HCT116 (cell line): Measurements from ENCODE around the gene TMEM45A. TPM values are rescaled to one million over a fixed set of nuclear protein-coding genes. Genes with fewer than 3 reads are reported as not detected.

Experiments
- ATAC-seq: fragments of 200-7000 bp; cut with Tn5 transposase; 2 replicates; pipeline ENCODE4 v1.9.1; 2020; ENCODE audit warnings: mild to moderate bottlenecking, moderate library complexity
- BruUV-seq: library from RNA; stranded (reverse); fragments of 400-500 nt; replicated peaks from 2 replicates; lab custom pipeline; 2021; lab: Mats Ljungman, UMichigan
- CTCF ChIA-PET: fragments of 300-600 bp; sonication (Branson Sonifier 250); formaldehyde crosslinking; loops from one replicate; lab custom pipeline; 2021; ENCODE audit warnings: antibody characterized with exemption; lab: Charles Lee
- POLR2A ChIA-PET: fragments of 300-600, 350-600 bp; sonication (Branson Sonifier 250); formaldehyde crosslinking; loops from one replicate; lab custom pipeline; 2021; ENCODE audit warnings: antibody characterized with exemption; lab: Charles Lee
- RAD21 ChIA-PET, 2 experiments: fragments of 300-600 bp; sonication (Branson Sonifier 250); formaldehyde crosslinking; loops; one replicate each; lab custom pipeline; 2023; ENCODE audit warnings: low total read pairs in 2 of 2; ENCODE audit not compliant: uncharacterized antibody in 2 of 2, unreplicated experiment in 2 of 2, low non-redundant PET in 1 of 2; lab: Charles Lee
- DNase-seq: peaks from one replicate; pipeline ENCODE4 v3.0.0-alpha.2; 2010; ENCODE audit warnings: low read depth, low spot score
- H2AFZ ChIP-seq: fragments of 200-600 bp; shearing (Covaris generic), sonication (generic); 2 replicates; pipeline ENCODE4 v1.6.1; 2017; ENCODE audit warnings: low read depth, mixed run types, mixed read lengths, antibody characterized with exemption, low read length; ENCODE audit not compliant: poor library complexity, severe bottlenecking
- H3K27ac ChIP-seq: 2 replicates; pipeline ENCODE4 v1.5.1; 2012; ENCODE audit warnings: low read depth, low read length
- H3K27me3 ChIP-seq: fragments of 200-600 bp; sonication (generic); 2 replicates; pipeline ENCODE4 v1.6.1; 2016; ENCODE audit warnings: mixed run types, low read length, mixed read lengths; ENCODE audit not compliant: insufficient read depth
- H3K36me3 ChIP-seq, 2 experiments: fragments of 200-500 bp in 1 of 2; fragments of 200-600 bp in 1 of 2; sonication (Bioruptor generic) in 1 of 2; sonication (generic) in 1 of 2; 2 replicates each; pipeline versions ENCODE4 v1.5.1 to v1.6.1; 2014 to 2016; ENCODE audit warnings: low read length in 2 of 2, inconsistent platforms in 1 of 2, mixed read lengths in 1 of 2, mixed run types in 1 of 2; ENCODE audit not compliant: insufficient read depth in 2 of 2, control insufficient read depth in 1 of 2
- H3K4me1 ChIP-seq, 2 experiments: fragments of 200-600 bp in 1 of 2; sonication (generic) in 1 of 2; 2 replicates each; pipeline versions ENCODE4 v1.5.1 to v1.6.1; 2012 to 2017; ENCODE audit warnings: low read length in 2 of 2, inconsistent platforms in 1 of 2, mild to moderate bottlenecking in 1 of 2, mixed read lengths in 1 of 2, mixed run types in 1 of 2, moderate library complexity in 1 of 2; ENCODE audit not compliant: insufficient read depth in 2 of 2, control insufficient read depth in 1 of 2
- H3K4me2 ChIP-seq: fragments of 200-600 bp; sonication (generic); 2 replicates; pipeline ENCODE4 v1.6.1; 2017; ENCODE audit warnings: mixed run types, low read length, mixed read lengths
- H3K4me3 ChIP-seq, 2 experiments: fragments of 200-600 bp in 1 of 2; sonication (generic) in 1 of 2; replicated peaks in 1 of 2; 2 replicates each; pipeline ENCODE4 v1.5.1; 2011 to 2016; ENCODE audit warnings: low read length in 2 of 2, control low read depth in 1 of 2, low read depth in 1 of 2, mild to moderate bottlenecking in 1 of 2, mixed read lengths in 1 of 2, mixed run types in 1 of 2
- H3K79me2 ChIP-seq: fragments of 200-600 bp; sonication (generic); 2 replicates; pipeline ENCODE4 v1.6.1; 2017; ENCODE audit warnings: mild to moderate bottlenecking, mixed run types, low read length, moderate library complexity, mixed read lengths; ENCODE audit not compliant: insufficient read depth
- H3K9ac ChIP-seq: fragments of 200-600 bp; sonication (generic); 2 replicates; pipeline ENCODE4 v1.6.1; 2016; ENCODE audit warnings: low read length, mixed read lengths
- H3K9me2 ChIP-seq: fragments of 200-600 bp; sonication (generic), shearing (Covaris generic); 2 replicates; pipeline ENCODE4 v1.6.1; 2017; ENCODE audit warnings: mixed run types, mild to moderate bottlenecking, moderate library complexity; ENCODE audit not compliant: insufficient read depth
- H3K9me3 ChIP-seq, 2 experiments: fragments of 200-500 bp in 1 of 2; fragments of 200-600 bp in 1 of 2; sonication (Bioruptor generic) in 1 of 2; sonication (generic) in 1 of 2; 2 replicates each; pipeline ENCODE4 v1.6.1; 2014 to 2017; ENCODE audit warnings: low read length in 2 of 2, mixed read lengths in 2 of 2, inconsistent platforms in 1 of 2, low read depth in 1 of 2, mild to moderate bottlenecking in 1 of 2, mixed run types in 1 of 2, moderate library complexity in 1 of 2; ENCODE audit not compliant: control insufficient read depth in 1 of 2, insufficient read depth in 1 of 2
- H4K20me1 ChIP-seq: fragments of 200-600 bp; sonication (generic), shearing (Covaris generic); 2 replicates; pipeline ENCODE4 v1.6.1; 2017; ENCODE audit warnings: mixed run types, mild to moderate bottlenecking, moderate library complexity; ENCODE audit not compliant: insufficient read depth
- FOSL1 ChIP-seq: IDR thresholded peaks from 2 replicates; pipeline ENCODE4 v1.6.1; 2012; ENCODE audit warnings: low read depth
- POLR2A ChIP-seq: IDR thresholded peaks from 2 replicates; pipeline ENCODE4 v1.7.0; 2011; ENCODE audit warnings: borderline replicate concordance; ENCODE audit not compliant: insufficient read depth, insufficient read length; ENCODE audit errors: extremely low read depth
- POLR2AphosphoS5 ChIP-seq: IDR thresholded peaks from 2 replicates; pipeline ENCODE4 v1.6.1; 2011; ENCODE audit warnings: mild to moderate bottlenecking, low read depth, low read length, moderate library complexity
- RAD21 ChIP-seq: IDR thresholded peaks from 2 replicates; pipeline ENCODE4 v1.6.1; 2012; ENCODE audit warnings: low read depth, mild to moderate bottlenecking
- SP1 ChIP-seq: IDR thresholded peaks from 2 replicates; pipeline ENCODE4 v1.6.1; 2012; ENCODE audit warnings: low read depth
- ZFX ChIP-seq: fragments of 450-650 bp; IDR thresholded peaks from 2 replicates; pipeline ENCODE4 v1.6.1; 2017
- intact Hi-C: fragments of 100-400 bp; cut with micrococcal nuclease; formaldehyde crosslinking; loops from 2 replicates; pipeline ENCODE4 v1.10.0; 2022
- total RNA-seq: library from RNA; stranded (reverse); gene quantifications from one replicate; pipeline ENCODE4 v1.2.1, GENCODE V29; 2021; ENCODE audit not compliant: unreplicated experiment
- TF ChIP-seq, protein P1 (sequence below): IDR thresholded peaks from 2 replicates; pipeline ENCODE4 v1.6.1; 2011; ENCODE audit warnings: mild to moderate bottlenecking, low read length, moderate library complexity; ENCODE audit not compliant: insufficient replicate concordance; ENCODE audit errors: extremely low read depth
- TF ChIP-seq, protein P2 (sequence below), 3 experiments: fragments of 200-600 bp in 1 of 3; sonication (generic) in 1 of 3; IDR thresholded peaks in 2 of 3; conservative IDR thresholded peaks in 1 of 3; 2 replicates each; pipeline ENCODE4 v1.5.1; 2012 to 2017; ENCODE audit warnings: low read depth in 2 of 3, low read length in 2 of 3, antibody characterized with exemption in 1 of 3, borderline replicate concordance in 1 of 3, control low read depth in 1 of 3, mild to moderate bottlenecking in 1 of 3, mixed read lengths in 1 of 3, mixed run types in 1 of 3, moderate library complexity in 1 of 3; ENCODE audit not compliant: insufficient read depth in 1 of 3
- TF ChIP-seq, protein P3 (sequence below): IDR thresholded peaks from 2 replicates; pipeline ENCODE4 v1.6.1; 2012

The TMEM45A gene
- total RNA-seq, 1 experiment from 2014 or later, result 5.0 TPM

DNA sequence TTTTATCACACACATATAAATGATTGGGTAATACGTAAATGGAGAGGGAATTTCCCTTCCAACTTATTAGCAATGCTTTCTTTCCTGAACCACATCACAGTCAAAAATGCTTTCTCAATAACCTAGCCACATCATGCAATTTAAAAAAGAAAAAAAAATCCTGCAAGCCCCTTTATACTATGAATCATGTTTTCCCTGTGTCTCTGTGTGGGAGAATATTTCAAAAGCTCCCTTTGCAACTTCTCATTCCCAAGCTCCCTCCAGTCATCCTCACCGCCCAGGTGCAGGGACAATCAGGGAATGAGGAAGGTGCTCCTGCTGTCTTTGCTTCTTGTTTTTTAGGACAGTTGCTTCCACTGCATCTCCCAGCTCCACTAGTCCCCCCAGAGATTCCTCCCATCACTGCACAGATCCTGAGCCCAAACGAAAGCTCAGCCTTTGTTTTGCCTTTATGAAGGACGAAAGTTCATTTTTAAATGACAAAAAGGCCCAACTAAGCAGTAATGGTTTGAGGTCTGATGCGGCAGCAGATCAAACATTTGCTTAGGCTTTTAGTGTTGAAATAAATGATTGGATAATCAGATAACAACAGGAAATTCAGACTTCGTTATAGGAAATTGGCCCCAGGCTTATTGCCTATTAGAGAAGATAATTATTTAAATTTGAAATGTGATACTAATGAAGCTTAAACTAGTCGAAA lies 69.2 kb downstream of the TMEM45A start:
- no TSS peak for BruUV-seq
- Histone ChIP-seq H3K9me3 (no peaks in the 10 kb centered on the region), H4K20me1 (no peaks in the 10 kb centered on the region), H2AFZ (no peak overlapping the region), H3K27ac (no peak overlapping the region), H3K4me2 (no peak overlapping the region), H3K27me3 (no peaks in the 10 kb centered on the region), H3K4me1 (peaks cover 0 to 6% of the 10 kb centered on the region in 2 experiments; a peak in 2 of 4 replicates), H3K9me2 (no peaks in the 10 kb centered on the region), H3K36me3 (no peaks in the 10 kb centered on the region), H3K79me2 (no peaks in the 10 kb centered on the region), H3K9ac (no peak overlapping the region), H3K4me3 (no peak overlapping the region)
- no peak for ATAC-seq
- no peak for TF ChIP-seq POLR2AphosphoS5
- no peak for TF ChIP-seq SP1
- TF ChIP-seq, protein P1, sequence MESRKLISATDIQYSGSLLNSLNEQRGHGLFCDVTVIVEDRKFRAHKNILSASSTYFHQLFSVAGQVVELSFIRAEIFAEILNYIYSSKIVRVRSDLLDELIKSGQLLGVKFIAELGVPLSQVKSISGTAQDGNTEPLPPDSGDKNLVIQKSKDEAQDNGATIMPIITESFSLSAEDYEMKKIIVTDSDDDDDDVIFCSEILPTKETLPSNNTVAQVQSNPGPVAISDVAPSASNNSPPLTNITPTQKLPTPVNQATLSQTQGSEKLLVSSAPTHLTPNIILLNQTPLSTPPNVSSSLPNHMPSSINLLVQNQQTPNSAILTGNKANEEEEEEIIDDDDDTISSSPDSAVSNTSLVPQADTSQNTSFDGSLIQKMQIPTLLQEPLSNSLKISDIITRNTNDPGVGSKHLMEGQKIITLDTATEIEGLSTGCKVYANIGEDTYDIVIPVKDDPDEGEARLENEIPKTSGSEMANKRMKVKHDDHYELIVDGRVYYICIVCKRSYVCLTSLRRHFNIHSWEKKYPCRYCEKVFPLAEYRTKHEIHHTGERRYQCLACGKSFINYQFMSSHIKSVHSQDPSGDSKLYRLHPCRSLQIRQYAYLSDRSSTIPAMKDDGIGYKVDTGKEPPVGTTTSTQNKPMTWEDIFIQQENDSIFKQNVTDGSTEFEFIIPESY, result no peak
- TF ChIP-seq FOSL1, result no peak
- no peak for TF ChIP-seq POLR2A
- TF ChIP-seq, protein P2, sequence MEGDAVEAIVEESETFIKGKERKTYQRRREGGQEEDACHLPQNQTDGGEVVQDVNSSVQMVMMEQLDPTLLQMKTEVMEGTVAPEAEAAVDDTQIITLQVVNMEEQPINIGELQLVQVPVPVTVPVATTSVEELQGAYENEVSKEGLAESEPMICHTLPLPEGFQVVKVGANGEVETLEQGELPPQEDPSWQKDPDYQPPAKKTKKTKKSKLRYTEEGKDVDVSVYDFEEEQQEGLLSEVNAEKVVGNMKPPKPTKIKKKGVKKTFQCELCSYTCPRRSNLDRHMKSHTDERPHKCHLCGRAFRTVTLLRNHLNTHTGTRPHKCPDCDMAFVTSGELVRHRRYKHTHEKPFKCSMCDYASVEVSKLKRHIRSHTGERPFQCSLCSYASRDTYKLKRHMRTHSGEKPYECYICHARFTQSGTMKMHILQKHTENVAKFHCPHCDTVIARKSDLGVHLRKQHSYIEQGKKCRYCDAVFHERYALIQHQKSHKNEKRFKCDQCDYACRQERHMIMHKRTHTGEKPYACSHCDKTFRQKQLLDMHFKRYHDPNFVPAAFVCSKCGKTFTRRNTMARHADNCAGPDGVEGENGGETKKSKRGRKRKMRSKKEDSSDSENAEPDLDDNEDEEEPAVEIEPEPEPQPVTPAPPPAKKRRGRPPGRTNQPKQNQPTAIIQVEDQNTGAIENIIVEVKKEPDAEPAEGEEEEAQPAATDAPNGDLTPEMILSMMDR (IDR thresholded peaks at IDR 0.05 in 2 of 3, conservative IDR thresholded peaks at IDR 0.05 in 1 of 3; ENCODE audit: borderline replicate concordance in 1 of 3, insufficient read depth in 1 of 3, low read depth in 2 of 3, low read length in 2 of 3), result no peak
- TF ChIP-seq, protein P3, sequence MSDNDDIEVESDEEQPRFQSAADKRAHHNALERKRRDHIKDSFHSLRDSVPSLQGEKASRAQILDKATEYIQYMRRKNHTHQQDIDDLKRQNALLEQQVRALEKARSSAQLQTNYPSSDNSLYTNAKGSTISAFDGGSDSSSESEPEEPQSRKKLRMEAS, result no peak
- no peak for TF ChIP-seq ZFX
- no peak for TF ChIP-seq RAD21
- intact Hi-C loops, result no loop called here
- POLR2A ChIA-PET, result interaction anchor here (1.3 kb wide), 1 partner anchor 9 kb away, joined by 3 read pairs; no protein-coding TSS in a partner anchor
- no peak for DNase-seq
- RAD21 ChIA-PET, result no interaction called here
- CTCF ChIA-PET, result no interaction called here
